Hematopoietic multipotent progenitor cell treated with erythropoietin and hydrocortisone succinate and interleukin-3 and kit ligand, for 4 days (in vitro differentiated cells): Measurements from ENCODE around the gene SCN10A.

ENCODE experiments used
- DNase-seq: peaks from one replicate; pipeline ENCODE4 v3.0.0-alpha.2; 2015

SCN10A gene

GRCh38 chr3:38816026-38816425, at the start of gene SCN10A:
Gene SCN10A (minus strand): TSS chr3:38816217. CDS start chr3:38794010, 22,207 bp downstream.
- no peak for DNase-seq

- no peak for DNase-seq
Measured at GRCh38 chr3:38853011-38853410, 37.0 kb upstream of the SCN10A start.

- peak; percentile 79 for DNase-seq
Measured at GRCh38 chr3:38843898-38844297, 27.9 kb upstream of the SCN10A start.

GRCh38 chr3:38842266-38842965, 26.4 kb upstream of the SCN10A start:
- no peak for DNase-seq

GRCh38 chr3:38840987-38841386, 25.0 kb upstream of the SCN10A start:
- DNase-seq = peak; percentile 14

- no peak for DNase-seq
Measured at GRCh38 chr3:38837358-38837757, 21.3 kb upstream of the SCN10A start.

- no peak for DNase-seq
Measured at GRCh38 chr3:38836561-38836960, 20.5 kb upstream of the SCN10A start.

- DNase-seq = no peak
Measured at GRCh38 chr3:38835939-38836338, 19.9 kb upstream of the SCN10A start.

- no peak for DNase-seq
Measured at GRCh38 chr3:38834717-38835116, 18.7 kb upstream of the SCN10A start.

- peak; percentile 76 for DNase-seq
Measured at GRCh38 chr3:38834110-38834509, 18.1 kb upstream of the SCN10A start.

- no peak for DNase-seq
Measured at GRCh38 chr3:38829404-38829803, 13.4 kb upstream of the SCN10A start.

- no peak for DNase-seq
Measured at GRCh38 chr3:38828681-38829080, 12.7 kb upstream of the SCN10A start.

GRCh38 chr3:38827791-38828190, 11.8 kb upstream of the SCN10A start:
- DNase-seq = no peak

- no peak for DNase-seq
Measured at GRCh38 chr3:38826001-38826400, 10.0 kb upstream of the SCN10A start.

- DNase-seq = no peak
Measured at GRCh38 chr3:38824349-38824748, 8.3 kb upstream of the SCN10A start.

GRCh38 chr3:38823722-38824121, 7.7 kb upstream of the SCN10A start:
- no peak for DNase-seq

- no peak for DNase-seq
Measured at GRCh38 chr3:38823186-38823585, 7.2 kb upstream of the SCN10A start.

GRCh38 chr3:38811822-38812221, 4.2 kb downstream of the SCN10A start:
- DNase-seq = no peak

- peak; percentile 92 for DNase-seq
Measured at GRCh38 chr3:38805765-38806386, 10.1 kb downstream of the SCN10A start.

- DNase-seq = no peak
Measured at GRCh38 chr3:38805004-38805403, 11.0 kb downstream of the SCN10A start.

- no peak for DNase-seq
Measured at GRCh38 chr3:38800511-38800910, 15.5 kb downstream of the SCN10A start.

GRCh38 chr3:38793721-38794120, 22.3 kb downstream of the SCN10A start:
- DNase-seq = no peak

- DNase-seq = no peak
Measured at GRCh38 chr3:38792983-38793382, 23.0 kb downstream of the SCN10A start.

- DNase-seq = peak; percentile 64
Measured at GRCh38 chr3:38782148-38782547, 33.9 kb downstream of the SCN10A start.

- peak; percentile 27 for DNase-seq
Measured at GRCh38 chr3:38773528-38773927, 42.5 kb downstream of the SCN10A start.
